OCI-LY7 (cell line): ENCODE results near the gene FHOD3. TPM values are rescaled to one million over a fixed set of nuclear protein-coding genes. Genes with fewer than 3 reads are reported as not detected.

Source experiments
- BruUV-seq: library from RNA; stranded (reverse); fragments of 400-500 nt; replicated peaks from 2 replicates; lab custom pipeline; 2021; lab: Mats Ljungman, UMichigan
- CTCF ChIA-PET: fragments of 300-600 bp; sonication (Branson Sonifier 250); formaldehyde crosslinking; loops from one replicate; lab custom pipeline; 2022; ENCODE audit warnings: antibody characterized with exemption; ENCODE audit not compliant: unreplicated experiment; lab: Charles Lee
- POLR2A ChIA-PET: fragments of 300-600 bp; sonication (Branson Sonifier 250); formaldehyde crosslinking; loops from one replicate; lab custom pipeline; 2022; ENCODE audit warnings: antibody characterized with exemption; lab: Charles Lee
- DNase-seq: peaks from one replicate; pipeline ENCODE4 v3.0.0-alpha.2; 2015; ENCODE audit warnings: low spot score
- H2AFZ ChIP-seq: fragments of 200-600 bp; sonication (generic), shearing (Covaris generic); 2 replicates; pipeline ENCODE4 v1.6.1; 2014; ENCODE audit warnings: mild to moderate bottlenecking, antibody characterized with exemption, low read length, moderate library complexity
- H3K27ac ChIP-seq: fragments of 200-600 bp; sonication (generic); 2 replicates; pipeline ENCODE4 v1.5.1; 2014; ENCODE audit warnings: mixed run types, low read depth, mild to moderate bottlenecking, moderate library complexity, low read length, inconsistent platforms; ENCODE audit not compliant: poor library complexity, severe bottlenecking
- H3K36me3 ChIP-seq: fragments of 200-600 bp; sonication (generic); 2 replicates; pipeline ENCODE4 v1.6.1; 2014; ENCODE audit warnings: mild to moderate bottlenecking, antibody characterized with exemption, low read length, moderate library complexity, mixed read lengths; ENCODE audit not compliant: insufficient read depth
- H3K4me1 ChIP-seq: fragments of 200-600 bp; sonication (generic); 2 replicates; pipeline ENCODE4 v1.5.1; 2014; ENCODE audit warnings: mild to moderate bottlenecking, low read length; ENCODE audit not compliant: insufficient read depth, poor library complexity, severe bottlenecking
- H3K4me2 ChIP-seq: fragments of 200-600 bp; sonication (generic); 2 replicates; pipeline ENCODE4 v1.6.1; 2014; ENCODE audit warnings: mild to moderate bottlenecking, low read length
- H3K4me3 ChIP-seq: fragments of 200-600 bp; sonication (generic); 2 replicates; pipeline ENCODE4 v1.5.1; 2014; ENCODE audit warnings: mild to moderate bottlenecking, low read depth, low read length; ENCODE audit not compliant: poor library complexity, severe bottlenecking
- H3K79me2 ChIP-seq: fragments of 200-600 bp; sonication (generic); 2 replicates; pipeline ENCODE4 v1.6.1; 2016; ENCODE audit warnings: low read depth, mild to moderate bottlenecking, low read length, moderate library complexity, mixed read lengths; ENCODE audit not compliant: insufficient read depth
- H3K9me2 ChIP-seq: fragments of 200-600 bp; sonication (generic); 2 replicates; pipeline ENCODE4 v1.6.1; 2016; ENCODE audit warnings: mild to moderate bottlenecking, low read length, mixed read lengths; ENCODE audit not compliant: insufficient read depth
- H3K9me3 ChIP-seq: fragments of 200-600 bp; sonication (generic); 2 replicates; pipeline ENCODE4 v1.6.1; 2014; ENCODE audit warnings: mild to moderate bottlenecking, mixed run types, low read length, mixed read lengths
- H4K20me1 ChIP-seq: fragments of 200-600 bp; sonication (generic); 2 replicates; pipeline ENCODE4 v1.6.1; 2014; ENCODE audit warnings: mild to moderate bottlenecking, antibody characterized with exemption, low read length, moderate library complexity, mixed read lengths; ENCODE audit not compliant: insufficient read depth
- EZH2phosphoT487 ChIP-seq: fragments of 200-600 bp; sonication (generic); IDR thresholded peaks from 2 replicates; pipeline ENCODE4 v1.6.1; 2018; ENCODE audit warnings: low read depth, borderline replicate concordance, mild to moderate bottlenecking, mixed run types, antibody characterized with exemption, low read length, moderate library complexity, mixed read lengths
- intact Hi-C: fragments of 100-400 bp; cut with micrococcal nuclease; formaldehyde crosslinking; loops from one replicate; pipeline ENCODE4 v1.10.0; 2022; ENCODE audit not compliant: unreplicated experiment
- total RNA-seq, 2 experiments: library from RNA; depleted of rRNA in 1 of 2; stranded (reverse); fragments of >200 nt in 1 of 2; shearing (Covaris generic) in 1 of 2; gene quantifications; 2 replicates each; pipeline ENCODE4 v1.2.3, GENCODE V29; 2014 to 2022
- TF ChIP-seq, protein P1 (sequence below): fragments of 200-600 bp; sonication (generic); conservative IDR thresholded peaks from 2 replicates; pipeline ENCODE4 v1.5.1; 2014; ENCODE audit warnings: mild to moderate bottlenecking, antibody characterized with exemption, low read length, moderate library complexity, mixed read lengths

FHOD3 gene
- total RNA-seq, 2 experiments from 2014 or later: 0.06 to 2.4 TPM

GRCh38 chr18:36625386-36625785, 327.9 kb downstream of the FHOD3 start:
- TF ChIP-seq, protein P1, sequence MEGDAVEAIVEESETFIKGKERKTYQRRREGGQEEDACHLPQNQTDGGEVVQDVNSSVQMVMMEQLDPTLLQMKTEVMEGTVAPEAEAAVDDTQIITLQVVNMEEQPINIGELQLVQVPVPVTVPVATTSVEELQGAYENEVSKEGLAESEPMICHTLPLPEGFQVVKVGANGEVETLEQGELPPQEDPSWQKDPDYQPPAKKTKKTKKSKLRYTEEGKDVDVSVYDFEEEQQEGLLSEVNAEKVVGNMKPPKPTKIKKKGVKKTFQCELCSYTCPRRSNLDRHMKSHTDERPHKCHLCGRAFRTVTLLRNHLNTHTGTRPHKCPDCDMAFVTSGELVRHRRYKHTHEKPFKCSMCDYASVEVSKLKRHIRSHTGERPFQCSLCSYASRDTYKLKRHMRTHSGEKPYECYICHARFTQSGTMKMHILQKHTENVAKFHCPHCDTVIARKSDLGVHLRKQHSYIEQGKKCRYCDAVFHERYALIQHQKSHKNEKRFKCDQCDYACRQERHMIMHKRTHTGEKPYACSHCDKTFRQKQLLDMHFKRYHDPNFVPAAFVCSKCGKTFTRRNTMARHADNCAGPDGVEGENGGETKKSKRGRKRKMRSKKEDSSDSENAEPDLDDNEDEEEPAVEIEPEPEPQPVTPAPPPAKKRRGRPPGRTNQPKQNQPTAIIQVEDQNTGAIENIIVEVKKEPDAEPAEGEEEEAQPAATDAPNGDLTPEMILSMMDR: no peak
- no peak for TF ChIP-seq EZH2phosphoT487
- Histone ChIP-seq H3K27ac (no peak overlapping the region), H3K9me3 (no peaks in the 10 kb centered on the region), H3K4me2 (no peak overlapping the region), H3K36me3 (no peaks in the 10 kb centered on the region), H3K4me3 (no peak overlapping the region), H3K9me2 (no peaks in the 10 kb centered on the region), H4K20me1 (no peaks in the 10 kb centered on the region), H3K79me2 (no peaks in the 10 kb centered on the region), H2AFZ (no peak overlapping the region), H3K4me1 (no peaks in the 10 kb centered on the region)
- intact Hi-C loops: no loop called here
- no peak for DNase-seq
- ChIA-PET CTCF (no interaction called here), POLR2A (interaction anchor here (0.6 kb wide), 1 partner anchor 13 kb away, joined by 3 read pairs; no protein-coding TSS in a partner anchor)
- BruUV-seq: no TSS peak

- CTCF ChIA-PET: no interaction called here
- Histone ChIP-seq H3K9me2 (no peaks in the 10 kb centered on the region), H3K9me3 (no peaks in the 10 kb centered on the region), H3K4me2 (no peak overlapping the region), H3K36me3 (no peaks in the 10 kb centered on the region), H3K4me3 (no peak overlapping the region), H3K4me1 (no peaks in the 10 kb centered on the region), H3K79me2 (no peaks in the 10 kb centered on the region), H3K27ac (no peak overlapping the region), H2AFZ (no peak overlapping the region), H4K20me1 (no peaks in the 10 kb centered on the region)
- POLR2A ChIA-PET: interaction anchor here (1.2 kb wide), 1 partner anchor 11 kb away, joined by 3 read pairs; no protein-coding TSS in a partner anchor
- intact Hi-C loops: no loop called here
- BruUV-seq: no TSS peak
- no peak for DNase-seq
- no peak for TF ChIP-seq EZH2phosphoT487
Observed at GRCh38 chr18:36627637-36628036, 330.1 kb downstream of the FHOD3 start.

- Histone ChIP-seq H3K4me3 (no peak overlapping the region), H3K27ac (no peak overlapping the region), H3K79me2 (no peaks in the 10 kb centered on the region), H4K20me1 (no peaks in the 10 kb centered on the region), H3K9me3 (no peaks in the 10 kb centered on the region), H3K4me2 (no peak overlapping the region), H3K4me1 (no peaks in the 10 kb centered on the region), H3K36me3 (no peaks in the 10 kb centered on the region), H2AFZ (no peak overlapping the region), H3K9me2 (no peaks in the 10 kb centered on the region)
- no TSS peak for BruUV-seq
- ChIA-PET POLR2A (no interaction called here), CTCF (no interaction called here)
- TF ChIP-seq, protein P1: no peak
- no peak for TF ChIP-seq EZH2phosphoT487
- DNase-seq: no peak
- intact Hi-C loops: no loop called here
Observed at GRCh38 chr18:36628435-36629137, 331.1 kb downstream of the FHOD3 start.
